Spleen (tissue), 11 donors: ENCODE results near the gene SERPINB12. TPM values are rescaled to one million over a fixed set of nuclear protein-coding genes. Genes with fewer than 3 reads are reported as not detected.

Source experiments
- DNase-seq: peaks from one replicate; pipeline ENCODE4 v3.0.0-alpha.2; 2020
- H3K27ac ChIP-seq, 8 donors: fragments of 200-600 bp; sonication (generic) in 7 of 8; 1 replicate in 4 of 8; 2 replicates in 4 of 8; pipeline versions ENCODE4 v1.5.0 to v1.8.0; 2016 to 2021; ENCODE audit warnings: inconsistent platforms in 4 of 8, mild to moderate bottlenecking in 4 of 8, moderate library complexity in 1 of 8
- H3K27me3 ChIP-seq, 7 donors: fragments of 200-600 bp; sonication (generic) in 6 of 7; replicated peaks in 1 of 7; 1 replicate in 4 of 7; 2 replicates in 3 of 7; pipeline versions ENCODE4 v1.5.0 to v1.8.0; 2016 to 2021; ENCODE audit warnings: inconsistent platforms in 3 of 7, mild to moderate bottlenecking in 1 of 7
- H3K36me3 ChIP-seq, 6 donors: fragments of 200-600 bp; sonication (generic) in 5 of 6; 1 replicate in 4 of 6; 2 replicates in 2 of 6; pipeline versions ENCODE4 v1.5.0 to v1.8.0; 2016 to 2021; ENCODE audit warnings: inconsistent platforms in 2 of 6
- H3K4me1 ChIP-seq, 6 donors: fragments of 200-600 bp; sonication (generic) in 5 of 6; 1 replicate in 3 of 6; 2 replicates in 3 of 6; pipeline versions ENCODE4 v1.5.0 to v1.8.0; 2016 to 2021; ENCODE audit warnings: inconsistent platforms in 3 of 6
- H3K4me3 ChIP-seq, 8 donors: fragments of 200-600 bp; sonication (generic) in 7 of 8; 1 replicate in 4 of 8; 2 replicates in 4 of 8; pipeline versions ENCODE4 v1.5.0 to v1.8.0; 2016 to 2021; ENCODE audit warnings: inconsistent platforms in 4 of 8, mild to moderate bottlenecking in 4 of 8, moderate library complexity in 2 of 8
- H3K9me3 ChIP-seq, 8 donors: fragments of 200-600 bp; sonication (generic) in 7 of 8; 1 replicate in 4 of 8; 2 replicates in 4 of 8; pipeline versions ENCODE4 v1.5.0 to v1.8.0; 2016 to 2021; ENCODE audit warnings: inconsistent platforms in 4 of 8
- POLR2A ChIP-seq, 3 donors: fragments of 450-650 bp; IDR thresholded peaks; one replicate each; pipeline ENCODE4 v1.5.1; 2017; ENCODE audit warnings: antibody characterized with exemption in 3 of 3, mild to moderate bottlenecking in 1 of 3
- POLR2AphosphoS5 ChIP-seq, 3 donors: sonication (generic); formaldehyde crosslinking; IDR thresholded peaks; one replicate each; pipeline ENCODE4 v1.5.1; 2017; ENCODE audit warnings: antibody characterized with exemption in 3 of 3
- WGBS, 5 donors: extraction: QIAGEN DNeasy Blood & Tissue Kit in 3 of 5; methylation state at CpG; one replicate each; pipeline versions ENCODE4 v1.1.5 to v1.1.7; 2013 to 2018; 5-methylcytosine and 5-hydroxymethylcytosine counted together
- intact Hi-C: fragments of 100-400 bp; cut with DNase I; formaldehyde crosslinking; loops from one replicate; pipeline ENCODE4 v1.15.0; 2023; ENCODE audit warnings: low total_unique reads
- polyA plus RNA-seq, 3 donors: library from polyadenylated mRNA; stranded (reverse); fragments of 200-250 nt; gene quantifications; one replicate each; pipeline ENCODE4 v1.2.1, GENCODE V29; 2013
- total RNA-seq, 7 donors: library from RNA; depleted of rRNA in 3 of 7; stranded (reverse); fragments of >200 nt in 3 of 7; fragmentation: NEBNext Ultra II Directional in 4 of 7; extraction: Animal tissue kit (Norgen Biotek cat#: 25700) in 4 of 7; gene quantifications; one replicate each; pipeline versions ENCODE4 v1.1.0 to v1.2.1, GENCODE V29; 2016 to 2021
- TF ChIP-seq, protein P1 (sequence below), 11 experiments: fragments of 200-600 bp in 7 of 11; fragments of 450-650 bp in 4 of 11; sonication (generic) in 4 of 11; IDR thresholded peaks in 8 of 11; conservative IDR thresholded peaks in 3 of 11; 1 replicate in 7 of 11; 2 replicates in 4 of 11; pipeline versions ENCODE4 v1.4.0 to v1.8.0; 2016 to 2021; ENCODE audit warnings: antibody characterized with exemption in 11 of 11, inconsistent platforms in 4 of 11, mild to moderate bottlenecking in 1 of 11
- donor health status: healthy with polysubstance abuse.
- donor health status: DM: no; HTN: no; CAD: no; lungs with moderate emphysema.
- donor health status: DM: no; HTN: no; CAD: no.
- donor health status: Bipolar disorder and iron deficiency.
- donor health status: healthy.
- donor health status: DM: no; HTN: no; CAD: no.
- donor health status: DM: yes; HTN: yes; CAD: no.

Gene SERPINB12
- total and polyA plus RNA-seq, 10 donors, result not detected

DNA sequence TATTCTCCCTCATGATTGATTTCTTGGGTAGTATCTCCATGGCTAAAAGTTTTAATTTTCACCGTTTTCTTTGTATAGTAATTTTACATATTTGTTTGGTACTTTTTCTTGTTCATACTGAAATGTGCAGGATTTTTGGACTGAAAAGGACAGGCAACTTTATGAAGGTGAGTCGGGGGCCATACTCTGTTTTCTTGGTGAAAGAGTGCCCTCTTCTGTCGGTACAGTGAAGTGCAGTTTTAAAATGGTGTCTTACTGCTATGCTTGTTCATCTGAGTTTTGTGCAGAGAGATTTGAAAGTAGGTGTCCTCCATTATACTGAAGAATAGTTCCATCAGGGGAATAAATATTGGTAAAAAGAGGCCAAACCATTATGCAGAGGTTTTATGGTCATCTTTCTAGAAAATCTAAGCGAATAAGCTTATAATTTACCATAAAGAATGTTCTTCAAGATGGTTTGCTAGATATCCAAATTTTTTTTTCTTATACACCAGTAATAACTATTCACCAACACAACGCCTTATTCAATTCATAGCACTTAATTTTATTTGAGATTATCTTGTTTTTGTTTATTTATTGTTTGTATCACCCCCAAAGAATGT lies 36.3 kb downstream of the SERPINB12 start:
- Histone ChIP-seq H3K27ac (no peak overlapping the region), H3K27me3 (peaks cover 0 to 4% (median 0%) of the 10 kb centered on the region in 7 donors), H3K4me1 (peaks cover 0 to 3% (median 0%) of the 10 kb centered on the region in 6 donors), H3K9me3 (no peaks in the 10 kb centered on the region), H3K4me3 (no peak overlapping the region), H3K36me3 (no peaks in the 10 kb centered on the region)
- intact Hi-C loops, result loop anchor here (5.0 kb wide), 1 partner anchor 56 kb away; no protein-coding TSS in a partner anchor
- TF ChIP-seq, protein P1, sequence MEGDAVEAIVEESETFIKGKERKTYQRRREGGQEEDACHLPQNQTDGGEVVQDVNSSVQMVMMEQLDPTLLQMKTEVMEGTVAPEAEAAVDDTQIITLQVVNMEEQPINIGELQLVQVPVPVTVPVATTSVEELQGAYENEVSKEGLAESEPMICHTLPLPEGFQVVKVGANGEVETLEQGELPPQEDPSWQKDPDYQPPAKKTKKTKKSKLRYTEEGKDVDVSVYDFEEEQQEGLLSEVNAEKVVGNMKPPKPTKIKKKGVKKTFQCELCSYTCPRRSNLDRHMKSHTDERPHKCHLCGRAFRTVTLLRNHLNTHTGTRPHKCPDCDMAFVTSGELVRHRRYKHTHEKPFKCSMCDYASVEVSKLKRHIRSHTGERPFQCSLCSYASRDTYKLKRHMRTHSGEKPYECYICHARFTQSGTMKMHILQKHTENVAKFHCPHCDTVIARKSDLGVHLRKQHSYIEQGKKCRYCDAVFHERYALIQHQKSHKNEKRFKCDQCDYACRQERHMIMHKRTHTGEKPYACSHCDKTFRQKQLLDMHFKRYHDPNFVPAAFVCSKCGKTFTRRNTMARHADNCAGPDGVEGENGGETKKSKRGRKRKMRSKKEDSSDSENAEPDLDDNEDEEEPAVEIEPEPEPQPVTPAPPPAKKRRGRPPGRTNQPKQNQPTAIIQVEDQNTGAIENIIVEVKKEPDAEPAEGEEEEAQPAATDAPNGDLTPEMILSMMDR (IDR thresholded peaks at IDR 0.05 in 8 of 11, conservative IDR thresholded peaks at IDR 0.05 in 3 of 11), result peak in 9 of 11 experiments; percentile 18 to 69 (median 55)
- TF ChIP-seq POLR2AphosphoS5 (IDR thresholded peaks at IDR 0.05), result no peak
- no peak for DNase-seq
- 8 to 15% (median 12%) methylated on average over 5 of the region's 5 CpGs for WGBS, 5 donors

DNA sequence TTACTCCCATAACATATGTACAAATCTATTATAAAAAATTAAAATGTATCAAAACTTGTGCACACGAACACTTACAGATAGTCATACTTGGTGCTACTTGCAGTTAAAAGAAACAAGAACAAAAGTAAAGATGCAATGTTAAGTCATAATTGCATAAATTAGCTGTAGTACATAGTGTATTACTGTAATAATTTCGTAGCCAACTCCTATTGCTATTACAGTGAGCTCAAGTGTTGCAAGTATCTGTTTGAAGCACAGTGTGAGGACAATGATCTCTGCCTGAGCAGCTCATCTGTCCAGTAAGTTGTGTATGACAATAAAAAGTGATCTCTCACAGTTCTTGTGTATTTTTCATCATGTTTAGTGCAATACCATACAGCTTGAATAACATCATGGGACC lies 37.4 kb downstream of the SERPINB12 start:
- peaks cover 0 to 3% (median 0%) of the 10 kb centered on the region in 6 donors for H3K4me1 ChIP-seq
- intact Hi-C loops, result loop anchor here (5.0 kb wide), 1 partner anchor 57 kb away; no protein-coding TSS in a partner anchor
- no peaks in the 10 kb centered on the region for H3K36me3 ChIP-seq
- H3K4me3 ChIP-seq, result no peak overlapping the region
- DNase-seq, result no peak
- no peaks in the 10 kb centered on the region for H3K9me3 ChIP-seq
- H3K27ac ChIP-seq, result peak overlapping the region in 3 of 8 donors; percentile 1 to 43 (median 32)
- no peak for TF ChIP-seq POLR2AphosphoS5 (IDR thresholded peaks at IDR 0.05)
- TF ChIP-seq, protein P1 (IDR thresholded peaks at IDR 0.05 in 8 of 11, conservative IDR thresholded peaks at IDR 0.05 in 3 of 11), result no peak
- no peak for TF ChIP-seq POLR2A (IDR thresholded peaks at IDR 0.05)
- peaks cover 0 to 6% (median 0%) of the 10 kb centered on the region in 7 donors for H3K27me3 ChIP-seq
- 11 to 57% (median 30%) methylated on average over 2 of the region's 2 CpGs for WGBS, 5 donors

DNA sequence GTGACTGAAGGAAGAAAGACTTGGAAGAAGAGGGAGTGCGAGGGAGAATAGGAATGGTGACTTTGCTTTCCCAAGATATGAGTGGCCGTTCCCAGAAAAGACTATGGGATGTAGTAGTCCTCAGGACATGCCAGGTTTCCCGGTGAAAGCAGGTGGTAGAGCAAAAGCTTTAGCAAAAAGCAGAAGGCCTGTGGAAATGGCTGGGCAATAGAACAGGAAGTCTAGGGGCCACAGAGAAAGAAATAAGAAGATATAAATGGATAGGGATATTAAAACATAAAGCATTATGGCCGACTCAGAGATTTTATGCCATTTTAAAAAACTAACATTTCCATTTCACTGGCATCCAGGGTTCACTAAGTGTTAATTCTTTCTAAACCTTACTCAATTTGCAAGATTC lies 43.8 kb downstream of the SERPINB12 start:
- TF ChIP-seq, protein P1 (IDR thresholded peaks at IDR 0.05 in 8 of 11, conservative IDR thresholded peaks at IDR 0.05 in 3 of 11), result no peak
- intact Hi-C loops, result no loop called here

DNA sequence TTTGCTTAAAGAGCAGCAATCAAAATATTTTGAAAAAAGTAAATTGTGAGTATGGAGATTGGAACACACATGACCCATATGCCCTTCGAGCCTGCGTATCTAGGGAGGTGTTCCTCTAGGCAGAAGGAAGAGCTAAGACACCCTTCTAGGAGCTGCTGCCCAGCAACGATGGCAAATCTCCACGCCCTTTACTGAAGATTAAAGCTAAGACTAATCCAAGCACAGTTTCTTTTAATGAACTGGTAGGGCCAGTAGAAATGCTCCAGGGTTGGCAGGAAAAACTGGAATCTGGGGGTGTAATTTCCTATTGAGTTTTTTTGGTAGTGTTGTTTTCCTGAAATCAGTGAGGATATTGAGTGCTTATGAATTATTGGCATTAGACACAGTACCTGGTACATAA lies 44.3 kb downstream of the SERPINB12 start:
- no peaks in the 10 kb centered on the region for H3K36me3 ChIP-seq
- 84 to 91% (median 88%) methylated on average over 4 of the region's 4 CpGs for WGBS, 5 donors
- H3K27ac ChIP-seq, result no peak overlapping the region
- peaks cover 0 to 4% (median 0%) of the 10 kb centered on the region in 6 donors for H3K4me1 ChIP-seq
- H3K27me3 ChIP-seq, result peaks cover 0 to 8% (median 0%) of the 10 kb centered on the region in 7 donors
- H3K9me3 ChIP-seq, result no peaks in the 10 kb centered on the region
- no peak overlapping the region for H3K4me3 ChIP-seq
- DNase-seq, result no peak
- intact Hi-C loops, result no loop called here
- TF ChIP-seq POLR2AphosphoS5 (IDR thresholded peaks at IDR 0.05) (no peak), POLR2A (IDR thresholded peaks at IDR 0.05) (no peak)
- TF ChIP-seq, protein P1 (IDR thresholded peaks at IDR 0.05 in 8 of 11, conservative IDR thresholded peaks at IDR 0.05 in 3 of 11), result no peak

More for the DNA sequence above, 43.8 kb downstream of the SERPINB12 start:
- no peaks in the 10 kb centered on the region for H3K9me3 ChIP-seq
- peaks cover 0 to 8% (median 0%) of the 10 kb centered on the region in 7 donors for H3K27me3 ChIP-seq
- no peak for DNase-seq
- 65 to 89% (median 78%) methylated on average over 4 of the region's 4 CpGs for whole genome bisulfite sequencing, 5 donors
- peaks cover 0 to 4% (median 0%) of the 10 kb centered on the region in 6 donors for H3K4me1 ChIP-seq
- no peak overlapping the region for H3K27ac ChIP-seq
- no peak overlapping the region for H3K4me3 ChIP-seq
- H3K36me3 ChIP-seq, result no peaks in the 10 kb centered on the region
